HG03045 (cell line): ENCODE results near the gene ABI1.

Experiments
- ATAC-seq: cut with Tn5 transposase; IDR thresholded peaks from one replicate; pipeline ENCODE4 v1.9.1; 2021; ENCODE audit warnings: mild to moderate bottlenecking, moderate library complexity; ENCODE audit not compliant: unreplicated experiment

The ABI1 gene

DNA sequence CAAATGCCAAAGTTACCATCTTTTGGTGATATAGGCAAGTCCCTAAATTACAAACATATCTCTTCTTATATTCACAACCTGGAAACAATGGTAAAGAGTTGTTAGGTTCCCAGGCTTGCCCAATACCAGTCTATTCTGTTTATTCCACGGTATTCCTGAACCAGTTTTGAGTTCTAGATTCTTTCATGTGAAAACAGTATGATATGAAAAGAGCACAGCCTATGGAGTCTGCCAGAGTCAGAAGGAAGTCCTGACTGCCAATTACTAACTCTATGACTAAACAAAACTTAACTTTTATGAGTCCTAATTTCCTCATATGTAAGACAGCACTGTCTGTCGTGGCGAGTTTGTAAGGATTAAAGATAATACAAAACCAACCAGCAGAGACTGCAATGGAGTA lies 5.6 kb downstream of the ABI1 start:
- no peak for ATAC-seq

DNA sequence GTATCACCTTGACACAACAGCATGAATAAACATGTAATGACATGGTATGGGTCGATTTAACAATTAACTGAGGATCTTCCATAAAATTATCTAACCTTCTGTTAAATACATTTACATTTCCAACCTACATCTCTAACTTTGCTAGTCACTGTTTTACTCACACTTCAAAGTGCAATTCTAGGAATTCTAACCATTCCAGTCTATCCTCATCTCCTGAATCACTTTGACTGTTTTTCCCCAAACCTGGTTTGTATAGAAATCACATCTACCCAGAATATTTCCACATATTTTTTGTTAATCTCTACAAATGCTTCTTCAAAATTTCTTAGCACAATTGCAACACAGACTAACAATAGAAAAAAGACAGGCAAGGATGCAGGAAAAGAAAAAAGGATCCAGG lies 6.2 kb downstream of the ABI1 start:
- no peak for ATAC-seq

DNA sequence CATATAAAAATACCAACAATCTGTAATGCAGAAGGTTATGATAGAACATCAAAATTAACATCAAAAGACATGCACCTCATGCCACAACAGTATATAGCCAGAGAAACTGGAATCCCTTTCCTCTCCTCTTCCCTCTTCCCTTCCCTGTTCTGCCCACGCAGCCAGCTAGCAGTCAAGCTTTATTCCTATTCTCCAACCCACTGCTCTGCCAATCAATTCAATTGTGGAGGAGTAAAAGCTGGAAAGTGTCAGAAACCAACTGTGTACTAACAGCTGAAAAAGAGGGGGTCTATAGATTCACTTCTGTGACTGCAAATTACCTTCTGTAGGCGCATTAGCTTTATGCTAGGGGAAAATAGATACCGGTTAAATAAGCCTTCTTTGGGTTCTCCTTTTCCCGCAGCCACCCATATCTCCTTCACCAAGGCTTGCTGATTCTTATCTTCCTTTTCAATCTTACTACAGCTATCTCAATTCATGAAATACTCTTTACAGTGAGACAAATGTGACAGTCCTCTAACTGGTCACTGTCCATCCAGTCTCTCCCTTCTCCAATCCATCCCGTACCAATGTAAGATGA lies 16.3 kb downstream of the ABI1 start:
- ATAC-seq = no peak

DNA sequence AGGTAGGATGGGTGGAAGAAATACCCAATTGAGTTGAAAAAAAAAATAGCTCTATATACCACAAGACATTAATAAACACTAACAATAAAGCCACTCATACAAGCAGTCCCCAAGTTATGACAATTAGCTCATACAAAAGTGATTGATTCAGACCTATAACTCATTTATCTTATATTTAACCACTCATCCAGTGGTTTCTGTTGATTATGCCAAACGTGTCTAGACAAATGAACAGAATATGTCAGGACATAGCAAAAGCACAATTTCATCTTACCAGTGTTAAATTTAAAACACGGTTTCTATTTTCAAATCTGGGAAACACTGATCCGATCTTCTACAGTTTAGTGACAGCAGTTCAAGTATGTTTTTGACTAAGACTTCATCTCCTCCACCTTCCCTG lies 17.0 kb downstream of the ABI1 start:
- no peak for ATAC-seq

DNA sequence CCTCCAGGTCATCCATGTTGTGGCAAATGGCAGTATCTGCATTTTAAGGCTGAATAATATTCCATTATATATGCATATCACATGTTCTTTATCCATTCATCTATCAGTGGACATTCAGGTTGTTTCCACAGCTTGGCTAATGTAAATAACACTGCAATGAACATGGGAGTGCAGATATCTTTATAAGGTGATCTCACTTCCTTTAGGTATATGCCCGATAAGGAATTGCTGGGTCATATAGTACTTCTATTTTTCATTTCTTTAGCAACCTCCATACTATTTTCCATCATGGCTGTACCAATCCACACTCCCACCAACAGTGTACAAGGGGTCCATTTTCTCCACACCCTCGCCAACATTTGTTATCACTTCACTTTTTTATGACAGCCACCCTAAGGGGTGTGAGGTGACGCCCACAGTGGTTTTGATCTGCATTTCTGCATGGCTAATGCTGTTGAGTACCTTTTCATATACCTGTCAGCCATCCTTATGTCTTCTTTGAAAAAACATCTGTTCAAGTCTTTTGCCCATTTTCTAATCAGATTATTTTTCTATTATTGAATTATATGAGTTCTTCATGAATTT lies 18.9 kb downstream of the ABI1 start:
- ATAC-seq = no peak

DNA sequence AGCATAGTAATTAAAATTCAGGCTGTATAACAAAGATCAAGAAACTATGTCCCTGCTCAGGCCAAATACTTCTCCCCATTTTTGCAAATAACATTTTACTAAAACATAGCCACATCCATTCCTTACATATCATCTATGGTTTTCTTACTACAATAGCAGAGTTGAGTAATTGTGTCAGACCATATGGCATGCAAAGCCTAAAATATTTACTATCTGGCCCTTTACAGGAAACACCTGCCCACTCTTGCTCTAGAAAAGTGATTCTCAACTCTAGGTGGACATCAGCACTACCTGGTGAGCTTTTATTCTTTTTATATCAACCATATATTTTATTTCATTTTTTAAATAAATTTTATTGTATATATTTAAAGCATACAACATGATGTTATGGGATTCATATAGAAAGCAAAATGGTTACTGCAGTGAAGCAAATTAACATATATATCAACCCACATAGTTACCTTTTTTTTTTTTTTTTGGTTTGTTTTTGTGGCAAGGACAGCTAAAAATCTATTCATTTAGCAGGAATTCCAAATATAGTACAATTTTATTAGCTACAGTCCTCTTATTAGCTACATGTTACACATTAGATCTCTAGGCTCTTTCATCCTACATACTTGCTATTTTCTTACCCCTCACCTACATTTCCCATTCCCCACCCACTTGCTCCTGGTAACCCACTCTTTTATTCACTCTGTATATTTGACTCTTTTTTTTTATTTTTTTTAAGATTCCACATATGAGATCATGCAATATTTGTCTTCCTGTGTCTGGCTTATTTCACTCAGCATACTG lies 19.6 kb downstream of the ABI1 start:
- ATAC-seq = no peak

DNA sequence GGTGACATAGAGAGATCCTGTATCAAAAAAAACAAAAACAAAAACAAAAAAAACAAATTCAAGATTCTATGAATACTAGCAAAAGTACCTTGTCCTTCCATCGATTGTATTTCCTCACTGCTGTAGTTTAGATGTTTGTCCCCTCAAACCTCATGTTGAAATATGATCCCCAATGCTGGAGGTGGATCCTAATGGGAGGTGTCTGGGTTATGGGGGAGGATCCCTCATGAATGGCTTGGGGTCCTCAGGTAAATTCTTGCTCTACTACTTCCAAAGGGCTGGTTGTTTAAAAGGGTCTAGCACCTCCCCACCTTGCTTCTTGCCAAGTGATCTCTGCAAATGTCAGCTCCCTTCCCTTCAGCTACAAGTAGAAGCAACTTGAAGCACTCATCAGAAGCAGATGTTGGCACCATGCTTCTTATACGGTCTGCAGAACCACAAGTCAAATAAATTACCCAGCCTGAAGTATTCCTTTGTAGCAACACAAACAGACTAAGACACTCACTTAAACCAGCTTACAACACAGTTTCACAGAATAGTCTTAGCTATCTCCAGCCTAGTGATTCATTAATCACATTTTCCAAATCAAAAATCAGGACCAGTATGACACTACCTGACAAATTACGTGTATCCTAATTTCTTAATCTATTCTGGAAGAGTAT lies 20.7 kb downstream of the ABI1 start:
- ATAC-seq = no peak

DNA sequence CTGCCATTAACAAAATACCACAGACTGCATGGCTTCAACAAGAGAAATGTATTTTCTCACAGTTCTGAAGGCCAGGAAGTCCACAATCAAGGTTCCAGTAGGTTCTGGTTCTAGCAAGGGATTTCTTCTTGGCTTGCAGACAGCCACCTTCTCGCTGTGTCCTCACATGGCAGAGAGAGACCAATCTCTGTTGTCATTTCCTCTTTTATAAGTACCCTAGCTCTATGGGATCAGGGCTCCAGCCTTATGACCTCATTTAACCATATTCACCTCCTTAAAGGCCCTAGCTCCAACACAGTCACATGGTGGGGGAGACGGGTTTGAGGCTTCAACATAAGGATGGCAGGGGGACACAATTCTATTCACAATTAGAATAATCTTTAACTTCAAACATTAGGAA lies 23.6 kb downstream of the ABI1 start:
- no peak for ATAC-seq

DNA sequence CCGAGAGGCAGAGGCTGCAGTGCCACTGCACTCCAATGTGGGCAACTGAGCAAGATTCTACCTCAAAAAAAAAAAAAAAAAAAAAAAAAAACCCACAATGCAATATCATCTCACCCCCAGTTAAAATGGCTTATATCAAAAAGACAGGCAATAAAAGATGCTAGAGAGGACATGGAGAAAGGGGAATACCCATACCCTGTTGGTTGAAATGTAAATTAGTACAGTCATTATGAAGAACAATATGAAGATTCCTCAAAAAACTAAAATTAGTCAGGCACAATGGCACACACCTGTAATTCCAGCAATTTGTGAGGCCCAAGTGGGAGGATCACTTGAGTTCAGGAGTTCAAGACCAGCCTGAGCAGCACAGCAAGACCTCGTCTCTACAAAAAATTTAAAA lies 25.7 kb downstream of the ABI1 start:
- no peak for ATAC-seq

DNA sequence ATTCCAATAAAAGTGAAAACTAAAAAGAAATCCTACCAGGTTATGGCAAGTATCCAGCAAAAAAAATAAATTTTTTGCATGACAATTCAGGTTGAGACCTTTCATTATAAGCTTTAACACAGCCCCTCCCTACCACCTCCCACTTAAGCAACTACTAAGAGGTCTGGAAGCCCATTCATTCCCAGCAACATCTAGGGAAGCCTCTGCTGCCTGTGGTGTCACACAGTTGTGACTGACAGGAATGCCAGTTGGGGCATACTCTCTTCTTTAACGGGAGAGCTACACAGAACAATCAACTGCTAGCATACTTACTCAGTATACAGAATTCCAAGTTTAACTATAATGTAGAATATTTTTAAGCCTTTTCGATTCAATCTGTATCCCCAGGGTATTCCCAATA lies 27.8 kb downstream of the ABI1 start:
- no peak for ATAC-seq

DNA sequence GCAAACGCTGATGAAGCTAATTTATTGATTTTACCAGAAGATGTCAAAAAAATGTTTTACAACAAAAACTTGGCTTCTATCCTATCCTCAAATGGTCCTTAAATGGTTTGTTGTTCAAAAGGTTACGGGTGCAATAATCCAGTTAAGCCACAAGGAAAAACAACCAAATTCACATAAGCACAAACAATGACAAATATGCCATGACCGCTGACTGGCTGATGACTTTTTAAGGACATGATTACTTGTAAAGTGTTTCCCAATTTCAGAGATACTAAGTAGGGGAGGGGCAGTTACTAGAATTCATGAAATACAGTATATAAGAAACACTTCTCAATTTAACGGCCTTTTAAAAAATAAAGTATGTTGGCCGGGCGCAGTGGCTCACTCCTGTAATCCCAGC lies 28.8 kb downstream of the ABI1 start:
- ATAC-seq = no peak

DNA sequence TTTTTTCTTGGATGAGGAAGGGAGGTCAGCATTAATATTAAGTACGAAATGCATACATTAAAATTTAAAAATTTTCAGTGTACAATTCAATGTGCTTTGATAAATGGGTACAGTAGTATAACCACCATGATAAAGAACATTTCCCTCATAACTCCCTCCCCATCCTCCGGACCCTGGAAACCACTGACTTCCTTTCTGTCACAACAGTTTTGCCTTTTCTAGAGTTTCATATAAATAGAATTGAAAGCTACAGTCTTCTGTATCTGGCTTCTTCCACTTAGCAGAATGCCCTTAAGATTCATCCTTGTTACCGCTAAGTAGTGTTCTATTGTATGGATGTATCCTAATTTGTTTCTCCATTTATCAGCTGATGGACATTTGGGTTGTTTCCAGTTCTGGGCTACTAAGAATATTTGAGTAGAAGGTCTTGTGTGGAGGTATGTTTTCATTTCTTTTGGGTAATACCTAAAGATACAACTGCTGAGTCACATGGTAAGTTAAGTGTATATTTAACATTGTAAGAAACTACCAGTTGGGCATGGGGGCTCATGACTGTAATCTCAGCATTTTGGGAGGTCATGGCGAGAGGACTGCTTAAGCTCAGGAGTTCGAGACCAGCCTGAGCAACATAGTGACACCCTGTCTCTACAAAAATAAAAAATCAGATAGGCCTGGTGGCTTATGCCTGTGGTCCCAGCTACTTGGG lies 30.8 kb downstream of the ABI1 start:
- ATAC-seq = no peak

DNA sequence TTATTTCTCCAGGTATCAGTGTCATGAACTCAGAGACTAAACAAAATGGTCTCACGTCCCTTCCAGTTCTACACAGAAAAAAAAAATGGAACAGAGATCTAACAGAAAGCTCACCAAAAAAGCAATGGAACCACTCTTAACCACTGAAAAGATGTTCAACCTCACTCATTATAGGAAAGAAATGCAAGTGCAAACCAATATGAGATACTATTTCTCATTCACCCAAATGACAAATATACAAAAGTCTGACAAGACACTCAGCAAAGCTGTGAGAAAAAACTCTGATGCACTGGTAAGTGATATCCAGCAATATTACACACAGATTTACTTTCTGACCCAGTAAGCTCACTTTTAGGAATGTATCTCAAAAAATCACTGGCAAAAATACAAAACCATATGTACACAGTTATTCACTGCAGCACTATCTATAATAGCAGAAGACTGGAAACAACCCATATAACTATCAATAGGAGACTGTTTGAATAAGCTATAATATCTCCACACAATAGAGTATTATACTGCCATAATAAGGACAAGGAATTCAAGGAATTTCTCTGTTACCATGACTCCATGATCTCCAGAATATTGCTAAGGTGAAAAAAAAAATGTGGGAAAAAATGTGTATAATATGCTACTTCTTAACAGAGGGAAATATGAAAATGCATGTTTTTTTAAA lies 36.6 kb downstream of the ABI1 start:
- no peak for ATAC-seq

DNA sequence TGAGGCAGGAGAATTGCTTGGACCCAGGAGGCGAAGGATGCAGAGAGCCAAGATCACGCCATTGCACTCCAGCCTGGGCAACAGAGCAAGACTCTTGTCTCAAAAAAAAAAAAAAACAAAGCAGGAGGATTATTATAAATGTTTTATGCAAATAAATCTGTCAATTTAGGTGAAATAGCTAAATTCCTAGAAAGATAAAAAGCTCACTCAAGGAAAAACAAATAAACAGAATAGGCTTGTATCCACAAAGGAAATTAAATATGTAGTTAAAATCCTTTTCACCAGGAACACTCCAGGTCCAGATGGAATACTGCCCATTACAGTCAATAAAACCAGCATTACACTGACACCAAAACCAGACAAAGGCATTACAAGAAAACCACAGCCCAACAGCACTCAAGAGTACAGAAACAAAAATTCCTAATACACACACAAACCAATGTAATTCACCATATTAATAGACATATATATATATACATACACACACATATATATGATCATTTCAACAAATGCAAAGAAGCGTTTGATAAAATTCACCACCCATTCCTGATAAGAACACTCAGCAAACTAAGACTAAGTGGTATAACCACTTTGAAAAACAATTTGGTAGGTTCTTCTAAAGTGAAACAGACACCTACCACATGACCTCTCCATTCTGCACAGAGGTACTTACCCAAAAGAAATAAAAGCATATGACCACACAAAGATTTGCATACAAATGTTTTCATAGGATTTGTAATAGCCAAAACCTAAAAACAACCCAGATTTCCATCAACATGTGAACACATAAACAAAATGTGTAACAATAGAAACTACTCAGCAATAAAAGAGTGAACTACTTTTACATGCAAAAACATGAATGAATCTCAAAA lies 38.8 kb downstream of the ABI1 start:
- no peak for ATAC-seq

DNA sequence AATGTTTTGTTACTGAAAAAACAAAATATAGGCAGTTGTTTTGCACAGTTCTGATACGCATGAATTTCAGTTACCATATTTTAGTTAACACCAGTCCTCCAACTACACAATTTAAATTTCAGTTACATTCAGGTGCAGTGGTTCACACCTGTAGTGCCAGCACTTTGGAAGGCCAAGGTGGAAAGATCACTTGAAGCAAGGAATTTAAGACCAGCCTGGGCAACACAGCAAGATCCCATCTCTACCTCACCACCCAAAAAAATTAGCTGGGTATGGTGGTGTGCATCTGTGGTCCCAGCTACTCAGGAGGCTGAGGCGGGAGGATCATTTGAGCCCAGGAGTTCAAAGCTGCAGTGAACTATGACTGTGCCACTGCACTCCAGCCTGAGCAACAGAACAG lies 45.3 kb downstream of the ABI1 start:
- ATAC-seq = no peak

DNA sequence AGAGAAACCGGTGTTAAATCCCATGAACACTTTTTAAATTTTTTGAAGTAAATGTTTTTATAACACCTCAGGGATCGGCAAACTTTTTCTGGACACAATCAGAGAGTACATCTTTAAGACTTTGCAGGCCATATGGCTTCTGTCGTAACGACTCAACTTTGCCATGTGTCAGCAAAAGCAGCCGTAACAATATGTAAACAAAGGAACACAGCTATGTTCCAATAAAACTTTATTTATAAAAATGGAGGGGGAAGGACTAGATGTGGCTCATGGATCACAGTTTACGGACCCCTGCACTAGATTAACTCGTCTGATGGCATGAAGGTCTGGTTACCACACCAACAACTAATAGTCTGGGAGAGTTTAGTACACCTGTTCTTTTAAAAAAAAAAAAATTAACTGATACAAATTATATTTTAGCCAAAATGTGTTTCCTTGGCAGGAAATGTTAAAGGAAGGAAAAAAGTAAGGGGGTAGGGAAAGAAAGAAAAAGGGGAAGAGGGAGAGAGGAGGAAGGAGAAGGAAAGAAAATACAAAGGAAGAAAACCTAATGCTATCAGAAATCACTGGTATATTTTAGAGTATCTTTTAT lies 50.2 kb downstream of the ABI1 start:
- no peak for ATAC-seq

DNA sequence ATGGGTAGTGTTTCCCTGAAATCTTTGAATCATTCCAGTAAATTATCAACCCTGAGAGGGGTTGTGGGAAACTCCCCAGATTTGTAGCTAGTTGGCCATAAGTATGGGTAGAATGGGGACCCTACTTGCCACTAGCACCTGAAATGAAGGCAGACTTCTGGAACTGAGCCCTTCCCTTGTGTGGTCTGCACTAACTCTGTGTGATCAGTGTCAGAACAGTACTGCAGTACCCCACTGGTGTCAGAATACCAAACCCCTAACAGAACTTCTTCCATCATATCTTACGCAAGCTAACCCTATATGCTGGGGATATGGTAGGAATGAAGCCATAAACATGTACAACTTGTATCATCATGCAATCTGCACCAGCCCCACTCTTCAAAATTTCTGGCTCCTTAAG lies 50.8 kb downstream of the ABI1 start:
- ATAC-seq = no peak

DNA sequence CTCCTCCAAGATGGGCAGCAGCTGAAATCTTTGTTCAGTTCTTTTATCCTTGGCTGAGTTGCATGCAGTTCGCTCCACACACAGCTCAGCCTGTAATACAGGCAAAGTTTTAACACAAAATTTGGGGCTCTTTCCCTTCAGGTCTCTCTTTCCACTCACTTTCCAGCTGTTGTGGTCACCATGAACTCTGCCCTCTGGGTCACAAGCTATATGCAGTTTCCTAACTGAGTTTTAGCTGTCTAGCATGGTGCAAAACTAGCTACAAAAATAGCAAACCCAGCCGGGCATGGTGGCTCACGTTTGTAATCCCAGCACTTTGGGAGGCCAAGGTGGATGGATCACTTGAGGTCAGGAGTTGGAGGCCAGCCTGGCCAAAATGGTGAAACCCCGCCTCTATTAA lies 53.2 kb downstream of the ABI1 start:
- ATAC-seq = no peak

DNA sequence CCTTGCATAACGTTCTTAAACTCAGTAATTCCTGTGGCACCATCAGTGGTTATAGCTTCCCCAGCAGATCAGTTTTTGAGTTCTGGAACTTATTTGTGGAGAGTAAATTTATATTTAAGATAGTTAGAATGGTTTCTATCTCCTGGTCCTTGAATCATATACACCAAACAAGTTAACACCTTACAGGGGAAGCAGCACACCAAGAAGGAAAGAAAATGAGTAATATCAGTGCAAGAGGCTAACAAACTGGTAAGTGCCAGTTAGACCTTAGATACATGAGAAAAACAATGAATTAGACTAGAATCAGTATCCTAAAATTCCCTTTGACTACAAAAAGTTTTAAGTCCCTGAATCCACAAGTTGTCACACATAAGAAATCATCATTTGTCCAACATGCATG lies 54.2 kb downstream of the ABI1 start:
- no peak for ATAC-seq
